Glutamatergic neuron (in vitro differentiated cells): ENCODE data around the gene ADAM11. TPM values are rescaled to one million over a fixed set of nuclear protein-coding genes. Genes with fewer than 3 reads are reported as not detected.
A peak's percentile ranks its signal among the peaks of the same experiment; 100 is the strongest.

ENCODE experiments used
- DNase-seq: peaks from one replicate; pipeline ENCODE4 v3.0.0; 2022
- H3K27ac Mint-ChIP-seq: one replicate; pipeline ENCODE4 v1.8.0; 2020; ENCODE audit warnings: mild to moderate bottlenecking, mixed read lengths, inconsistent platforms; ENCODE audit not compliant: unreplicated experiment
- H3K27me3 Mint-ChIP-seq: one replicate; pipeline ENCODE4 v1.8.0; 2020; ENCODE audit warnings: mild to moderate bottlenecking, moderate library complexity, mixed read lengths, inconsistent platforms; ENCODE audit not compliant: unreplicated experiment
- H3K36me3 Mint-ChIP-seq: one replicate; pipeline ENCODE4 v1.8.0; 2020; ENCODE audit warnings: mild to moderate bottlenecking, mixed read lengths, inconsistent platforms; ENCODE audit not compliant: unreplicated experiment
- H3K4me1 Mint-ChIP-seq: one replicate; pipeline ENCODE4 v1.8.0; 2020; ENCODE audit warnings: mild to moderate bottlenecking, low read depth, mixed read lengths, inconsistent platforms; ENCODE audit not compliant: unreplicated experiment
- H3K4me3 Mint-ChIP-seq: one replicate; pipeline ENCODE4 v1.8.0; 2020; ENCODE audit warnings: mild to moderate bottlenecking, mixed read lengths, inconsistent platforms; ENCODE audit not compliant: unreplicated experiment
- H3K9me3 Mint-ChIP-seq: one replicate; pipeline ENCODE4 v1.8.0; 2020; ENCODE audit warnings: mild to moderate bottlenecking, moderate library complexity, mixed read lengths, inconsistent platforms; ENCODE audit not compliant: unreplicated experiment
- total RNA-seq: library from RNA; stranded (reverse); fragmentation: NEBNext Ultra II Directional; extraction: Animal tissue kit (Norgen Biotek cat#: 25700); gene quantifications from one replicate; pipeline ENCODE4 v1.2.1, GENCODE V29; 2021; ENCODE audit not compliant: unreplicated experiment
- TF ChIP-seq, protein P1 (sequence below): fragments of 200-600 bp; sonication (generic); IDR thresholded peaks from one replicate; pipeline ENCODE4 v1.5.0; 2021; ENCODE audit not compliant: partially characterized antibody, unreplicated experiment

Gene ADAM11
- total RNA-seq, 1 donor from 2014 or later, result 396 TPM

DNA sequence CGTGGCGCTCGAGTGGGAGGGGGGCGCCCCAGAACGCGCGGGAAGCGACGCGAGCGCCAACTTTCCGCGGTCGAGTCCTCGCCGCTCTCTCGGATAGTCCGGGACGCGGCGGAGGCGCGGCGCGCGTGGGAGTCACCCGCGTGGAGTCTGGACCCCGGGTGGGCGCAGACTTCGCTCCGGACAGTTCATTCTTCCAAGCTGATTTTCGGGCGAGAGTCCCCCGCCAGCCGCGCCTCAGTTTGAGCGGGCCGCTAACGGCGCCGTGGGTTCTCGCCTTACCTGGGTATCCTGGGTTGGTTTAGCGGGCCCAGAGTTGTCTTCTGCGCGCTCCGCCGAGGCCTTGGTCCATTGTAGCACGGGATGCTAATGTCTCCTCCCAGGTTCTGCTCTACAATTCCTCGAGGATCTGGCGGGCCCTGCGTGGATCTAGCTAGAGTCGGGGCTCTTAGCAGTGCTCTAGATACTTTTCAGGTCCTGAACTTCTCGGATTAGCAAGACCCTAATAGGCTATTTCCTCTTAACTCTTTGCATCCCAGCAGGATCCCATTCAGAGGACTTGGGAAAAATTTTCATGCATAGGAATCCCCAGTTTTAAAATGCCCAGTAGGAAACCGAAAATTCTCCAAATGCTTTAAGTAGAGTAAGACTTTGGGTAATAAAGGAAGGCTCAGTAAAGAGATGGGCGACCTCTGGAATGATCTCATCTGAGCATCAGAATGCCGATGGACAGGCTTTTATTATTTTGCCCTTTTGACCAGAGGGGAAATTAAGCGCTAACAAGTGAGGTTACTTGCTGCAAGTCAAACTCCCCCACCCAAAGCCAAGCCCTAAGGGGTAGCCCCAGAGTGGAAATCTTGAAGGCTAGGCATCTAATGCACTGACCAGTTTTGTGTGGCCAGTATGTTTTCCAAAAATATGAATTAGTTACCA, 71.8 kb downstream of the ADAM11 start:
- TF ChIP-seq, protein P1, sequence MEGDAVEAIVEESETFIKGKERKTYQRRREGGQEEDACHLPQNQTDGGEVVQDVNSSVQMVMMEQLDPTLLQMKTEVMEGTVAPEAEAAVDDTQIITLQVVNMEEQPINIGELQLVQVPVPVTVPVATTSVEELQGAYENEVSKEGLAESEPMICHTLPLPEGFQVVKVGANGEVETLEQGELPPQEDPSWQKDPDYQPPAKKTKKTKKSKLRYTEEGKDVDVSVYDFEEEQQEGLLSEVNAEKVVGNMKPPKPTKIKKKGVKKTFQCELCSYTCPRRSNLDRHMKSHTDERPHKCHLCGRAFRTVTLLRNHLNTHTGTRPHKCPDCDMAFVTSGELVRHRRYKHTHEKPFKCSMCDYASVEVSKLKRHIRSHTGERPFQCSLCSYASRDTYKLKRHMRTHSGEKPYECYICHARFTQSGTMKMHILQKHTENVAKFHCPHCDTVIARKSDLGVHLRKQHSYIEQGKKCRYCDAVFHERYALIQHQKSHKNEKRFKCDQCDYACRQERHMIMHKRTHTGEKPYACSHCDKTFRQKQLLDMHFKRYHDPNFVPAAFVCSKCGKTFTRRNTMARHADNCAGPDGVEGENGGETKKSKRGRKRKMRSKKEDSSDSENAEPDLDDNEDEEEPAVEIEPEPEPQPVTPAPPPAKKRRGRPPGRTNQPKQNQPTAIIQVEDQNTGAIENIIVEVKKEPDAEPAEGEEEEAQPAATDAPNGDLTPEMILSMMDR, result no peak
- Mint-ChIP-seq H3K36me3 (no peaks in the 10 kb centered on the region), H3K4me3 (peak overlapping the region; percentile 82), H3K9me3 (peaks cover 9% of the 10 kb centered on the region), H3K27ac (peak overlapping the region; percentile 17), H3K4me1 (no peaks in the 10 kb centered on the region), H3K27me3 (peaks cover 17% of the 10 kb centered on the region)
- no peak for DNase-seq

GRCh38 chr17:44831371-44831770, 72.6 kb downstream of the ADAM11 start:
- Mint-ChIP-seq H3K4me3 (no peak overlapping the region), H3K9me3 (peaks cover 9% of the 10 kb centered on the region), H3K27me3 (peaks cover 17% of the 10 kb centered on the region), H3K4me1 (no peaks in the 10 kb centered on the region), H3K27ac (no peak overlapping the region), H3K36me3 (no peaks in the 10 kb centered on the region)
- TF ChIP-seq, protein P1, result no peak
- no peak for DNase-seq

Other genes with a start within 250 kb of the ADAM11 start
- 1.3 TPM for gene FZD2, start 201.5 kb upstream of the ADAM11 start, total RNA-seq
- gene MEIOC, start 102.5 kb upstream of the ADAM11 start, total RNA-seq, result not detected
- 22.9 TPM for gene CCDC43, start 69.2 kb upstream of the ADAM11 start, total RNA-seq
- gene DBF4B, start 50.3 kb upstream of the ADAM11 start, total RNA-seq, result 15.5 TPM
- 60.9 TPM for gene GJC1, start 71.3 kb downstream of the ADAM11 start, total RNA-seq
- 1.1 TPM for gene HIGD1B, start 88.9 kb downstream of the ADAM11 start, total RNA-seq
- 102 TPM for gene EFTUD2, start 140.5 kb downstream of the ADAM11 start, total RNA-seq
- gene GFAP, start 156.5 kb downstream of the ADAM11 start, total RNA-seq, result not detected
- 7.4 TPM for gene KIF18B, start 188.8 kb downstream of the ADAM11 start, total RNA-seq
- gene C1QL1, start 209.3 kb downstream of the ADAM11 start, total RNA-seq, result 14.6 TPM